Endothelial cell (in vitro differentiated cells): ENCODE measurements around the gene HPCAL4. TPM values are rescaled to one million over a fixed set of nuclear protein-coding genes. Genes with fewer than 3 reads are reported as not detected.

Source experiments
- DNase-seq: peaks from one replicate; pipeline ENCODE4 v3.0.0; 2021; ENCODE audit warnings: low spot score
- H3K27ac Mint-ChIP-seq: one replicate; pipeline ENCODE4 v1.8.0; 2021; ENCODE audit warnings: mixed read lengths, inconsistent platforms; ENCODE audit not compliant: unreplicated experiment
- H3K27me3 Mint-ChIP-seq: one replicate; pipeline ENCODE4 v1.8.0; 2021; ENCODE audit warnings: mild to moderate bottlenecking, moderate library complexity, mixed read lengths, inconsistent platforms; ENCODE audit not compliant: unreplicated experiment
- H3K36me3 Mint-ChIP-seq: one replicate; pipeline ENCODE4 v1.8.0; 2021; ENCODE audit warnings: mild to moderate bottlenecking, low read depth, mixed read lengths, inconsistent platforms; ENCODE audit not compliant: unreplicated experiment
- H3K4me1 Mint-ChIP-seq: one replicate; pipeline ENCODE4 v1.8.0; 2021; ENCODE audit warnings: mild to moderate bottlenecking, mixed read lengths, inconsistent platforms; ENCODE audit not compliant: unreplicated experiment
- H3K4me3 Mint-ChIP-seq: one replicate; pipeline ENCODE4 v1.8.0; 2021; ENCODE audit warnings: mild to moderate bottlenecking, mixed read lengths, inconsistent platforms; ENCODE audit not compliant: unreplicated experiment
- H3K9me3 Mint-ChIP-seq: one replicate; pipeline ENCODE4 v1.8.0; 2021; ENCODE audit warnings: mixed read lengths, inconsistent platforms; ENCODE audit not compliant: unreplicated experiment
- CTCF ChIP-seq: fragments of 200-600 bp; sonication (generic); IDR thresholded peaks from one replicate; pipeline ENCODE4 v1.5.0; 2021; ENCODE audit warnings: antibody characterized with exemption; ENCODE audit not compliant: unreplicated experiment
- total RNA-seq: library from RNA; stranded (reverse); fragmentation: NEBNext Ultra II Directional; extraction: Animal tissue kit (Norgen Biotek cat#: 25700); gene quantifications from one replicate; pipeline ENCODE4 v1.2.1, GENCODE V29; 2021; ENCODE audit not compliant: unreplicated experiment

Gene HPCAL4
- total RNA-seq, 1 donor from 2014 or later: not detected

- Mint-ChIP-seq H3K27me3 (peaks cover 16% of the 10 kb centered on the region), H3K4me3 (peak overlapping the region; percentile 14), H3K36me3 (peaks cover 4% of the 10 kb centered on the region), H3K9me3 (no peaks in the 10 kb centered on the region), H3K4me1 (no peaks in the 10 kb centered on the region), H3K27ac (no peak overlapping the region)
- DNase-seq: no peak
- TF ChIP-seq CTCF: no peak
Observed at GRCh38 chr1:39670689-39671088, 20.5 kb downstream of the HPCAL4 start.

GRCh38 chr1:39668894-39669293 lies 22.3 kb downstream of the HPCAL4 start:
- no peak for TF ChIP-seq CTCF
- Mint-ChIP-seq H3K9me3 (no peaks in the 10 kb centered on the region), H3K27ac (no peak overlapping the region)

GRCh38 chr1:39668111-39668510 lies 23.1 kb downstream of the HPCAL4 start:
- no peak for TF ChIP-seq CTCF
- Mint-ChIP-seq H3K9me3 (no peaks in the 10 kb centered on the region), H3K4me3 (no peak overlapping the region), H3K4me1 (no peaks in the 10 kb centered on the region), H3K27me3 (peaks cover 18% of the 10 kb centered on the region), H3K36me3 (peaks cover 4% of the 10 kb centered on the region), H3K27ac (no peak overlapping the region)
- no peak for DNase-seq

More at GRCh38 chr1:39668894-39669293, 22.3 kb downstream of the HPCAL4 start:
- Mint-ChIP-seq H3K4me1 (no peaks in the 10 kb centered on the region), H3K4me3 (no peak overlapping the region), H3K27me3 (peaks cover 18% of the 10 kb centered on the region), H3K36me3 (peaks cover 4% of the 10 kb centered on the region)
- no peak for DNase-seq

GRCh38 chr1:39666772-39667171 lies 24.5 kb downstream of the HPCAL4 start:
- Mint-ChIP-seq H3K36me3 (peaks cover 4% of the 10 kb centered on the region), H3K4me1 (no peaks in the 10 kb centered on the region), H3K4me3 (no peak overlapping the region), H3K27me3 (peaks cover 17% of the 10 kb centered on the region), H3K27ac (no peak overlapping the region), H3K9me3 (no peaks in the 10 kb centered on the region)
- TF ChIP-seq CTCF: no peak
- no peak for DNase-seq

GRCh38 chr1:39663559-39663958 lies 27.7 kb downstream of the HPCAL4 start:
- no peak for DNase-seq
- no peak overlapping the region for H3K27ac Mint-ChIP-seq
- H3K4me3 Mint-ChIP-seq: no peak overlapping the region
- H3K4me1 Mint-ChIP-seq: peaks cover 9% of the 10 kb centered on the region
- no peak for TF ChIP-seq CTCF
- peaks cover 15% of the 10 kb centered on the region for H3K27me3 Mint-ChIP-seq
- H3K36me3 Mint-ChIP-seq: no peaks in the 10 kb centered on the region
- no peaks in the 10 kb centered on the region for H3K9me3 Mint-ChIP-seq
